Ureter (tissue), 1 donor: ENCODE data around the gene CTNNA1. TPM values are rescaled to one million over a fixed set of nuclear protein-coding genes. Genes with fewer than 3 reads are reported as not detected.
"Not testable (repeated sequence)": the region's sequence is repeated elsewhere in the genome, so short reads cannot be mapped to it uniquely, and the experiment has no call there.

Source experiments
- DNase-seq: peaks from one replicate; pipeline ENCODE4 v3.0.0-alpha.2; 2020; ENCODE audit warnings: low spot score
- total RNA-seq: library from RNA; stranded (reverse); gene quantifications from one replicate; pipeline ENCODE4 v1.2.4, GENCODE V29; 2023
- donor health status: DM: yes; HTN: yes; CAD: no.

CTNNA1 gene
- total RNA-seq, 1 donor from 2014 or later = 379 TPM

DNA sequence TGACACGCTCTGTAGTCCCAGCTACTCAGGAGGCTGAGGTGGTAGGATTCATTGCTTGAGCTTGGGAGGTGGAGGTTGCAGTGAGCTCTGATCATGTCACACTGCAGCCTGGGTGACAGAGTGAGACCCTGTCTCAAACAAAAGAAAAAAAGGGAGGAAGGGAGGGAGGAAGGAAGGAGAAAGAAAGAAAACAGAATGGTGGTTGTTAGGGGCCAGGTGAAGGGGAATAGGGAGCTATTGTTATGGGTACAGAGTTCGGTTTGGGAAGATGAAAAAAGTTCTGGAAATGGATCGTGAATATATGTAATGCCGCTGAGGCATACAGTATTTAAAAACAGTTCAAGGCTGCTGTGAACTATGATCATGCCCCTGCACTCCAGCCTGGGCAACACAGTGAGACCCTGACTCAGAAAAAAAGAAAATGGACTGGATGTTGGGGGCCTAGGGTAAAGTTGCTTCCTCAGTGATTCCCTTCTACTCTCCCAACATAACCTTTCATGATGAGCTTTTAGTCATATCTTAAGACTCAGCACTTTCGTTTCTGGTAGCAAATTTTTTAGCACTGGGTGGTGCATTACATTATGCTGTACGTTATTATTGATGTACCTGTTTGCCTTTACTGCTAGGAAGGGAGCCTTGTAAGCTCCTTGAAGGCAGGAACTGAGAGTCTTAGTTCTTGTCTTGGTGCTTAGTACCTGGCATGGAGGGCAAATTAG is 4.0 kb downstream of the CTNNA1 start:
- DNase-seq = no peak

DNA sequence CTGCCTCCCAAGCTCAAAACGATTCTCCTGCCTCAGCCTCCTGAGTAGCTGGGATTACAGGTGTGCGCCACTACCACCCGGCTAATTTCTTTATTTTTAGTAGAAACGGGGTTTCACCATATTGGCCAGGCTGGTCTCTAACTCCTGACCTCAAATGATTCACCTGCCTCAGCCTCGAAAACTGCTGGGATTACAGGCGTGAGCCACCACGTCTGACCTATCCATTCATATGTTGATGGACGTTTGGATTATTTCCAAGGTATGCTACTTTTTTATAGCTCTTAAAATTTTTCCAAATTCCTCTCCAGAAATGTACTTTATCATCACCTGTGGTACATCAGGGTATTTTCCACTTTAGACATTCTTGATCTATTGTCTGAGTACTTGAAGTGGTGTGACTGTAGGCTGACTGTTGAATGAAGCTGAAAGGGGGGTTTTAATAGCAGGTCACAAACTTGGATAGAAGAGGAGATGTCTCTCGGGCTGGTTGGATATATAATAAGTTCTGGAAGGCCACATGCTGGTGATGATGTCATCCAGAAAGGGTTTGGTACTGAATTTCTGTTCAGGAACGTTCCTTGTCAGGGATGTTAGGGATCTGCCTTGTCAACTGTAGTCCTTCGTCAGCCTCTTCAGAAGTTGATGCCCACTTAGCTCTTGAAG is 7.4 kb downstream of the CTNNA1 start:
- no peak for DNase-seq

DNA sequence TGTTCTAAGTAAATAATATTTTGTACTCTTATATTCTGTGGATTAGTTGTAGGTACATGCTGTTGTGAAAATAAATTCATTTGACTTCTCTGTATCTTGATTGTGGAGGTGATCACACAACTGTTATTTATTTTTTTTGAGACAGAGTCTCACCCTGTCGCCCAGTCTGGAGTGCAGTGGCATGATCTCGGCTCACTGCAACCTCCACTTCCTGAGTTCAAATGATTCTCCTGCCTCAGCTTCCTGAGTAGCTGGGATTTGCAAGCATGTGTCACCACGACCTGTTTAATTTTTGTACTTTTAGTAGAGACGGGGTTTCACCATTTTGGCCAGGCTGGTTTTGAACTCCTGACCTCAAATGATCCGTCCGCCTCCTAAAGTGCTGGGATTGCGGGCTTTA is 7.9 kb downstream of the CTNNA1 start:
- not testable (repeated sequence) for DNase-seq

DNA sequence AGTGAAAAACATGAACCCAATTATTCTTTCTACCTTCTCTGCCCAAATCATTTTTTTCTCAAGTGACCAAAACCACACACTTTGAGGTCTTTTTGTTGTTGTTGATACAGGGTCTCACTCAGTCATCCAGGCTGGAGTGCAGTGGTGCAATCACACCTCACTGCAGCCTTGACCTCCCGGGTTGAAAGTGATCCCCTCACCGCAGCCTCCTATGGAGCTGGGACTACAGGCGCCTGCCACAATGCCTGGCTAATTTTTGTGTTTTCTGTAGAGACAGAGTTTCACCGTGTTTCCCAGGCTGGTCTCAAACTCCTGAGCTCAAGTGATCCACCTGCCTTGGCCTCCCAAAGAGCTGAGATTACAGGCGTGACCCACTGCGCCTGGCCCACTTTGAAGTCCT is 8.4 kb downstream of the CTNNA1 start:
- not testable (repeated sequence) for DNase-seq

DNA sequence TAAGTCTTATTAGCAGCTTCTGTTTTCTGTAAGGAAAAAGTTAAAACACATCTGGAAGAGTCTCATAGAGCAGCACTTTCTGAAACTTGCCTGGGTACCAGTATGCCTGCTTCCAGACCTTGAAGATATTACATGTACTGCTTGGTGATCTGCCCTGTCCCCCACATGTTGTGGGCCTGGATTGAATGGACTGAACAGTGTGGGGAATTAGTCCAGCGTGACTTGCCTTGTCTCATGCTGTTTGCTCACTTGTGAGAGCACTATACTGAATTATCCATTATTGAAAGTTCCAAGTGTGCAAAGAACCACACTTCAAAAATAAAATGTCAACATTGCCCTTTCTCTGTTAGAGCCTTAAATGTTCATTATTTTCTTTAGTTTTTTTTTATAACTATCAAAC is 8.9 kb downstream of the CTNNA1 start:
- DNase-seq = no peak

DNA sequence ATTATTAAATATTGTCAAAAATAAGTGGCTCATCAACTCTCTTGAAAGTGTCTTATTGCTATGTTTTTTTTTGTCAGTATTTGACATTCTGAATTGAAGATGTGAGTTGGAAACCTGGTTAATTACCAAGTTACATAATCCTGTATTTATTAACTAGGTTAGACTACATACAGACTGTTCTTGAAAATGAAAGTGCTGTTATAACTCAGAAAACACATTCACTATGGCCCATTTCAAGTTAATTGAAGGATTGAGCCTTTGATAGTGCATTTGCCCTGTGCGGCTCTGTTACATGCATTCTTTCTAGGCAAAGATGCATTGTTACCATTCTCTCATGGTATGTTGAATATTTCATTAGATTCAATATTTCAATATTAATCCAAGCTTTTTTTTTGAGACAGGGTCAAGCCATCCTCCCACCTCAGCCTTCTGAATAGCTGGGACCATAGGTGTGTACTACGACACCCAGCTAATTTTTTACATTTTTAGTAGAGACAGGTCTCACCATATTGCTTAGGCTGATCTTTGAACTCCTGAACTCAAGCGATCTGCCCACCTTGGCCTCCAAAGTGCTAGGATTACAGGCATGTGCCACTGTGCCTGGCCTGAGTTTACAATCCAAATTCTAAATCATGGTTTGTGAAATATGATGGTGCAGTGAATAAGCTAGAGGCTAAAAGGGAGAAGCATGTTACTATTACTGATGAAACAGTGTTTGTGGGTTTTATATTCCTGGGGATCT is 10.0 kb downstream of the CTNNA1 start:
- DNase-seq = no peak

DNA sequence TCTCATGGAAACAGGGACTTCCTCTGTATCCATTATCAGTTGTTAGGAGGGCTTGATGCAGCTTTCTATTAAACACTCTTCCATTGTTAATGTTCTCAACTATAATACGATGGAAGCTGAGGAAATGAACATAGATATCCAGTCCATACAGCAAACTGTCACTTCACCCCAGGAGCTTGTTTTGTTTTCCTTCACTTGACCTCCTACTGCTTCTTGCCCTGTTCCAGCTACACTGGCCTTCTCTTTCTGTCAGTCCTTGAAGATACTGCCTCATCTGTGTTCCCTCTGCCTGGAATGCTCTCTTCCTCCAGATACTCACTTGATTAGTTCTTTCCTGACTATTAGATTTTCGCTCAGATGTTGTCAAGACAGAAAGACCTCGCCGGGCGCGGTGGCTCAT is 17.1 kb downstream of the CTNNA1 start:
- DNase-seq = no peak

DNA sequence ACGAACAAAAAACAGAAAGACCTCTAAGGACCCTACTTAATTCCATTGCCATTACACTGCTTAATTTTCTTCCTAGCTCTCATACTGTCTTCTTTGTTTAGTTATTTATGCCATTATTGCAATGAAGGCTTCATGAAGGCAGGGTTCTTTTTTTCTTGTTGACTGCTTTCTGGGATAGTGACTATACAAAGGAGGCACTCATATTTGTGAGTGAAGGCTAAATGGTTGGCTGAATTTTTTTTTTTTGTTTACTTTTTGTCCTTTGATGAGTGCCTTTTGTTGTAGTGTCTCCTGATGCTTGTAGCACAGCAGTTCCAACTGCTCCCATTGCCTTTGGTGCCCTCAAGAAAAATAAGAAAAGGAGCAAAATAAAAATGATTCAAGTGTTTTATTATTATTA is 17.8 kb downstream of the CTNNA1 start:
- DNase-seq = no peak

DNA sequence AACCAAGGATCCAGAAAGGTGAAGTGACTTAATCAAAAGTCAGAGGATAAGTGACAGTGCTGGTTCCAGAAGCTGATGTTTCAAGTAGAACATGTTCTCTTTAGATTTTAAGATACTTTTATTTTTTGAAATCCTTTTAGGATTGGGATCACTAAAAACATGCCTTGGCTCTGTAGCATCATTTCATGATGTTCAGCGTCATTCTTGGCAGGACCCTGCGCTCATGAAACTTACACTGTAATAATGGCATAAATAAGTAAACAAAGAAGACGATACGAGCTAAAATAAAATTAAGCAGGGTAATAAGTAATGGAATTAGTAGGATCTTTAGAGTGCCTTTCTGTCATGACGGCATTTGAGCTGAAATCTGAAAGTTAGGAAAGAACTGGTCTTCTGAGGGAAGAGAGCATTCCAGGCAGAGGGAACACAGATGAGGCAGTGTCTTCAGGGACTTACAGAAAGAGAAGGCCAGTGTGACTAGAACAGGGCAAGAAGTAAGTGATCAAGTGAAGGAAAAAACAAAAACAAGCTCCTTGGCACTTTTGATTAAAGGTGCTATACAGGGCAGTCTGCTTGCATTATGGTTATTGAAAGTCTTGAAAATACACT is 19.9 kb downstream of the CTNNA1 start:
- DNase-seq = no peak

DNA sequence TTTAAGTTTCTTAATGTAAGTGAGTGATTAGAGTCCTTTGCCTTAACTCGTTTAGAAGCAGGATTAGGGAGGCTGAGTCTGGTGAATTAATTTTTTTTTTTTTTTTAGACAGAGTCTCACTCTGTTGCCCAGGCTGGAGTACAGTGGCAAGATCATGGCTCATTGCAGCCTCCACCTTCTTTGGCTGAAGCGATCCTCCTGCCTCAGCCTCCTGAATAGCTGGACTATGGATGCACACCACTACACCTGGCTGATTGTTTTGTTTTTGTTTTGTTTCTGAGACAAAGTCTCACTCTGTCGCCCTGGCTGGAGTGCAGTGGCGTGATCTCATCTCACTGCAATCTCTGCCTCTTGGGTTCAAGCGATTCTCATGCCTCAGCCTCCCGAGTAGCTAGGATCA is 20.4 kb downstream of the CTNNA1 start:
- not testable (repeated sequence) for DNase-seq

DNA sequence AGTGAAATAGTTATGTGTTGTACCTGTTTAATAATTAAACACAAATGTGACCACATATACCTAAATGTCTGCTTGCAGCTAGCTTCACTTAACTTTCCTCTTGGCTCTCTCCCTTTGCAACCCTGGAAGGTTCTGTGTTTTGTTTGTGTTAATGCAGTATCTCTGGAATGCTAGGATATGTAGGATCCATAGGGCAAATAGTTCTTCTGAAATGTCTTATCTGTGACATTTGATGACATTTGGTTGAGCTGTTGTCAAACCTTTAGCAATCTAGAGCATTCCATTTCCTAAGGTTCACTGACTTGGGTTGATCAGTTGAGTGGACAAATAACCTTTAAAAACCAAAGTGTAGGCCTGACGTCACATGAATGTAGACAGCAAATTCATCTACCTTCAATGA is 21.8 kb downstream of the CTNNA1 start:
- DNase-seq = no peak

DNA sequence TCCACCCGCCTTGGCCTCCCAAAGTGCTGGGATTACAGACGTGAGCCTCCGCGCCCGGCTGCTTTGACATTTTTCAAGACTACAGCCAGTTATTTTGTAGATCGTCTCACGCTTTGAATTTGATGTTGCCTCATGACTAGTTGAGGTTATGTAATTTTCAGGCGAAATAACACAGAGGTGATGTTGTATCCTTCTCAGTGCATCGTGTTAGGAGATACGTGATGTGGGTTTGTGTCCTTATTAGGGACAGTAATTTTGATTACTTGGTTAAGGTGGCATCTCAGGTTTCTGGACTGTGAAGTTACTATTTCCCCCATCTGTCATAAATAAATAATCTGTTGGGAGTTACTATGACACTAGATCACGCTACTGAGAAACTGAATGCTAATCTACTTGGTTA is 25.0 kb downstream of the CTNNA1 start:
- no peak for DNase-seq

DNA sequence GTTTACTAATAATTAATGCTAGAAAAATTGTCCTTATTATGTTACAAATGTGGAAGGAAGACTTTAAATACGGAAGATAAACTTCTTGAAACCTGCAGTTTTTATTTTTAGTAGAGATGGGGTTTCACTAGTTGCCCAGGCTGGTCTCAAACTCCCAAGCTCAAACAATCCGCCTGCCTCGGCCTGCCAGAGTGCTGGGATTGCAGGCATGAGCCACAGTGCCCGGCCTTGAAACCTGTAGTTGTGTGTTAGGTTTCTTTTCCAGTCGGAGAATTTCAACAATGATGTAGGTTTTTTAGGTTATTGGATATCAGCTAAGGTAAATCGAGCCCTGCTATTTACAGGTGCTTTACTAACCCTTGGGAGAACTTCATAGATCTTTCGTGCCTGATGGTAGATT is 30.8 kb downstream of the CTNNA1 start:
- no peak for DNase-seq

DNA sequence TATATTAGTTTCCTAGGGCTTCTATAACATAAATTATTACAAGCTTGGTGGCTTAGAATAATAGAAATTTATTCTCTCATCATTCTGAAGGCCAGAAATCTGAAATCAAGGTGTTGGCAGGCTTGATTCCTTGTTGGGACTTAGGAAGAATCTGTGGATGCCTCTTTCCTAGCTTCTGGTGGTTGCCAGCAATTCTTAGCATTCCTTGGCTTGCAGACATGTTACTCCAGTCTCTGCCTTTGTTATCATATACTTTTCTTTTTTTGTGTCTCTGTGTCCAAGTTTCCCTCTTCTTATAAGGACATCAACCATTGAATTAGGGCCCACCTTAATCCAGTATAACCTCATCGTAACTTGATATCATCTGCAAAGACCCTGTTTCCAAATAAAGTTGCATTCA is 31.4 kb downstream of the CTNNA1 start:
- DNase-seq = no peak

DNA sequence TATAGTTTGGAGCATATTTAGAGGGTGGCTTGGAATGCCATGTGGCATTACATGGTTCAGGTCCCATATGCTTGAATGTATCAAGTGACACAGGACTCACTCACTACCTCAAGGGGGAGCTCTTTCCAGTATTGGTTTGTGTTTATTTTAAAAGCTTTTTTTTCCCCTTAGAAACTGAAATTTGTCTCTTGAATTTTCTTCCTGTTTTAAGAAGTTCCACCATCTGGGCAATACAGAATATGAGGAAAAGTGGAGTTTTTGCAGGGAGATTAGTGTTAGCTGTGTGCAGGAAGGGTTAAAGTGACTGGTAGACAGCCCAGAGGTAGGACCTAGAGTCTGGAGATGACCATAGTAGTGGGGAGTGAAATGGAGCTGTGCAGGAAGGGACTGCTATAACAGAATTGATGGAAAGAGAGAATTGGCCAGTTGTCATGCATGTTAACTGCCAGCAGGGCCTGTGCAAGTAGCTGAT is 36.6 kb downstream of the CTNNA1 start:
- no peak for DNase-seq

DNA sequence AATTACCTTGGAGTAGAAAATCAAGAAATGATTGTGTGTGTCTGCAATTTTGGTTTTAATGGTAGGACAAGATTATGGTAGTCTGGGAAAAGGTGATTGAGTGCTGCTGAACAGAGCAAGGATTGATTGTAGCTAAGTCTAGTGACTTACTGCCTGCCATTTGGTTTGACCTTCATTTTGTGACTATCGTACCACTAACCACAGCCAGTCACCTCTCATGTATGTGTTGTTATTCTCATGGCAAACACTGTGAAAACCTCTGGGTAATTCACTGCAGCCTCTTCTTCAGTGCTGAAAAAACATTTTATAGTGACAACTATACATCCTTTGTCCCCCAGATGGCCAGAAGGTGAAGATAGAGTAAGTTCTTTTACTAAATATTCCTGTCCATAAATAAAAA is 37.5 kb downstream of the CTNNA1 start:
- no peak for DNase-seq

DNA sequence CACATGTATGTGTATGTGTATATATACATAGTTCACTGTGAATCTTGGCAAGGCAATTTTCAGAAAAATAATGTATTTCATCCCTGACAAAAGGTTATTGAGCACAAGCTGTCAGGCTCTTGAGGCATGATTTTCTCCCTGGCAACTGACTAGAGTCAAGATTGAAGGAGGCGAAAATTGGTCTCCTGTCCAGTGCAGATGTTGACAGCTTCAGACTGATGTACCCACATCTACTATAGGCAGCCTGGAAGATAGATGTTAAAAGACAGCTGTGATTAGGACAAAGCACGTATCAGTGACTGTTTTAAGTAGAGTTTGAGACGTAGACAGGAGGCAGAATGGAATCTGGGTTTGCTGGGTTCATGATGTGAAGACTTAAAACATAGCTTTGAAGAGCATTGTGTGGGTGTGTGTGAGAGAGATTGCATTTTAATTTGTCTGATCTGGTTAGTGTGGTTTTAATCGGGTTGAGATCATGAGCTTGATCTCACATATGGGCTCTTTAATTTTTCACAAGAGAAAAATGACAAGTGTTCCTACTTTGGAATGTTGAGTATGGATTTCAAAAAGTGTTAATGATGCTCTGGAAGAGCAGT is 39.1 kb downstream of the CTNNA1 start:
- DNase-seq = no peak

DNA sequence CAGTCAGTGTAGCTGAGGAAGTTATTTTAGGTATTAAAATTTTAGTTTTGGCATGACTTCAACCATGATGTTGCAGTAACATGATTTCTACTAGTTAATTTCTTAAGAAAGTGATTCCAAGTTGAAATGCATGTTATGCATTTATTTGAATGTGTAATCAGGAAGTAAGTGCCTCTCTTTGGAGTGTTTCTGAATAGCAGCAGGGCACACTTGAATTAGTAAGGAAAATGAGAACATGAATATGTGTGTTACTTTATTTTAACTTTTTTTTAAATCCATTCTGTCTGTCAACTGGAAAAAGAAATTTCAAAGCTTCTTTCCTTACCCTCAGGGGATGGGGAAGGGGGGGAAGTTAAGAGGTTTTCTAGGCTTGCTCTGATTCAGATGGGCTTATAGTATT is 40.4 kb downstream of the CTNNA1 start:
- no peak for DNase-seq

DNA sequence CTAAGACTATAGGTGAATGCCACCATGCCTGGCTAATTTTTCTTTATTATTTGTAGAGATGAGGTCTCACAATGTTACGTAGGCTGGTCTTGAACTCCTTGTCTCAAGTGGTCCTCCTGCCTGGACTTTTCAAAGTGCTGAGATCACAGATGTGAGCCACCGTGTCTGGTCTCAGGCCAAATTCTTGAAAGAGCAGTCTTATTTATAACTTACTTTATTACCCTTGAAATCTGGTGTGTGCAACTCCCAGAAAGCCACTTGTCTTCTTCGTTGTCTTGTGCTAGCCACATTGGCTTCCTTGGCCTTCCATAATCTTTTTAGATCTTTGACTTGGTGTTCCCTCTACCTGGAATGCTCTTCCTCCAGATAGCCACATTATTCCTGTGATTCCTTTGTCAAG is 50.1 kb downstream of the CTNNA1 start:
- DNase-seq = no peak

DNA sequence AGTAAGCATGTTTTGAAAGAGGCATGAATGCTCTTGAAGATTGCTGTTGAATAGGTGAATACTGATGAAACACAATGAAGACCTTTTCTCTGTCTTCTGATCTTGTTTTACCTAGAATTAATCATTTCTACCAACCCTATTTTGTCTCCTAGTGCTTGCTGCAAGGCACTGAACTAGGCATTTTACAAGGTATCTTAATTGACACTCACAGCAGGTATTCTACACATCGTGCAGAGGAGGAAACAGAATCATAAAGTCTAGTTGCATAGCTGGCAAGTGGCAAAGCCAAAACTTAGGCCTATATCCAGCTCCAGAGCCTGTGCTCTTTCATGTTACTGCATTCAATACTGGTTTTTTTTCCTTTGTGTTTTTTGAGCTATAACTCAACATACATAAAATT is 50.7 kb downstream of the CTNNA1 start:
- no peak for DNase-seq

DNA sequence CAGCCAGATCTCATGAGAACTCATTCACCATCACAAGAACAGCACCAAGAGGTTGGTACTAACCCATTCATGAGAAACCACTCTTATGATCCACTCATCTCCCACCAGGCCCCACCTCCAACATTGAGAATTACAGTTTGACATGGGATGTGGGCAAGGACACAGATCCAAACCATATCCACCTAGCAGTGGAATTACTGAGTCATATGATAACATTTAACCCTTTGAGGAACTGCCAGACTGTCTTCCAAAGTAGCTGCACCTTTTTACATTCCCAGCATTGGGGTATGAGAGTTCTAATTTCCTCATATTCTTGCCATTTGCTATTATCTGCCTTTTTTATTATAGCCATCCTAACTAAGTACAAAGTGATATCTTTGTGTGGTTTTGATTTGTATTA is 51.9 kb downstream of the CTNNA1 start:
- DNase-seq = no peak

DNA sequence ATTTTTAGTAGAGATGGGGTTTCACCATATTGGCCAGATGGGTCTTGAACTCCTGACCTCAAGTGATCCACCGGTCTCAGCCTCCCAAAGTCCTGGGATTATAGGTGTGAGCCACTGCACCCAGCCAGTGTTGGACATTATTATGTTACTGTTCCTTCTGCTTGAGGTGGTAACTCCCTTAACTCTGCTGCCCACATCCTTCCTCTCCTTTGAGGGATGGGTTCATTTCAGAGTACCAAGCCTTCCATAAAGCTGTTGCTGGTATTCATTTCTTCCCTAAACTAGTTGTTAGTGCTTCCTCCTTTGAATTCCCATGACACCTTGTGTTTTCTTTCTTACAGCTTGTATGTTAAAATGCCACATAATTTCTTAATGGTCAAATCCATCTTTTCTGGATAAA is 54.0 kb downstream of the CTNNA1 start:
- no peak for DNase-seq
